HepG2 (cell line): ENCODE data around the gene PRSS27. TPM values are rescaled to one million over a fixed set of nuclear protein-coding genes. Genes with fewer than 3 reads are reported as not detected.

Experiments
- ATAC-seq: fragments of 200-7000 bp; cut with Tn5 transposase; 3 replicates; pipeline ENCODE4 v1.9.1; 2020; ENCODE audit warnings: mild to moderate bottlenecking, moderate library complexity
- BruUV-seq: library from RNA; stranded (reverse); fragments of 400-500 nt; replicated peaks from 2 replicates; lab custom pipeline; 2021; lab: Mats Ljungman, UMichigan
- CTCF ChIA-PET: fragments of 300-600 bp; formaldehyde crosslinking; extraction: SDS; loops from one replicate; lab custom pipeline; 2021; ENCODE audit warnings: low total read pairs, inconsistent platforms, low intra/inter-chr PET ratio; lab: Yijun Ruan, JAX
- POLR2A ChIA-PET: fragments of 350-600 bp; sonication (Branson Sonifier 250); formaldehyde crosslinking; loops from one replicate; lab custom pipeline; 2020; ENCODE audit warnings: antibody characterized with exemption, inconsistent platforms; lab: Yijun Ruan, JAX
- DNase-seq: peaks from one replicate; pipeline ENCODE4 v3.0.0-alpha.2; 2015; ENCODE audit warnings: low spot score
- FAIRE-seq: peaks from 3 replicates; lab custom pipeline; 2011; peaks lifted over from hg19 to GRCh38; lab: Jason Lieb, UNC
- H2AFZ ChIP-seq: one replicate; pipeline ENCODE4 v1.6.1; 2011; ENCODE audit warnings: low read length, inconsistent platforms
- H3K27ac ChIP-seq: fragments of 300-600 bp; 3 replicates; pipeline ENCODE4 v1.8.0; 2011; ENCODE audit warnings: mixed run types, mild to moderate bottlenecking, mixed read lengths, low read length, inconsistent platforms; ENCODE audit not compliant: insufficient read depth; ENCODE audit errors: extremely low read length
- H3K27me3 ChIP-seq, 2 experiments: fragments of 200-600 bp in 1 of 2; 2 replicates in 1 of 2; 3 replicates in 1 of 2; pipeline versions ENCODE4 v1.6.0 to v1.8.0; 2011; ENCODE audit warnings: low read length in 2 of 2, mild to moderate bottlenecking in 2 of 2, moderate library complexity in 2 of 2, inconsistent platforms in 1 of 2; ENCODE audit not compliant: insufficient read depth in 2 of 2, control insufficient read depth in 1 of 2
- H3K36me3 ChIP-seq, 2 experiments: fragments of 200-600 bp in 1 of 2; replicated peaks in 1 of 2; 2 replicates in 1 of 2; 3 replicates in 1 of 2; pipeline versions ENCODE4 v1.5.1 to v1.8.0; 2011; ENCODE audit warnings: low read length in 2 of 2, inconsistent platforms in 1 of 2; ENCODE audit not compliant: insufficient read depth in 2 of 2, control insufficient read depth in 1 of 2
- H3K4me1 ChIP-seq: 2 replicates; pipeline ENCODE4 v1.5.1; 2012; ENCODE audit warnings: low read length, inconsistent platforms; ENCODE audit not compliant: insufficient read depth
- H3K4me2 ChIP-seq: 2 replicates; pipeline ENCODE4 v1.6.0; 2011; ENCODE audit warnings: low read depth, low read length, inconsistent platforms
- H3K4me3 ChIP-seq, 3 experiments: fragments of 200-600 bp in 1 of 3; sonication (generic), shearing (Covaris generic) in 1 of 3; replicated peaks in 1 of 3; 2 replicates each; pipeline ENCODE4 v1.5.1; 2011 to 2016; ENCODE audit warnings: low read length in 3 of 3, inconsistent platforms in 2 of 3, low read depth in 2 of 3, mild to moderate bottlenecking in 2 of 3, control low read depth in 1 of 3, mixed read lengths in 1 of 3; ENCODE audit not compliant: insufficient read depth in 1 of 3
- H3K79me2 ChIP-seq: one replicate; pipeline ENCODE4 v1.6.1; 2011; ENCODE audit warnings: low read length, inconsistent platforms; ENCODE audit not compliant: insufficient read depth
- H3K9ac ChIP-seq: 2 replicates; pipeline ENCODE4 v1.6.0; 2011; ENCODE audit warnings: mild to moderate bottlenecking, low read depth, low read length, inconsistent platforms; ENCODE audit not compliant: insufficient read depth
- H3K9me3 ChIP-seq: 2 replicates; pipeline ENCODE4 v1.5.1; 2012; ENCODE audit warnings: mild to moderate bottlenecking, low read length
- H4K20me1 ChIP-seq: 2 replicates; pipeline ENCODE4 v1.6.0; 2011; ENCODE audit warnings: inconsistent platforms, mild to moderate bottlenecking, low read length, moderate library complexity; ENCODE audit not compliant: insufficient read depth
- FOSL2 ChIP-seq: sonication (generic); formaldehyde crosslinking; IDR thresholded peaks from 2 replicates; pipeline ENCODE4 v1.4.0; 2020; ENCODE audit warnings: missing genetic modification reagents
- HNF1A ChIP-seq, 2 experiments: sonication (generic) in 1 of 2; formaldehyde crosslinking in 1 of 2; IDR thresholded peaks; 2 replicates each; pipeline versions ENCODE4 v1.4.0 to v1.6.1; 2016 to 2020; ENCODE audit warnings: borderline replicate concordance in 1 of 2, low read depth in 1 of 2, mild to moderate bottlenecking in 1 of 2, missing genetic modification reagents in 1 of 2
- HOXD1 ChIP-seq: sonication (generic); formaldehyde crosslinking; IDR thresholded peaks from 2 replicates; pipeline ENCODE4 v1.5.0; 2020; ENCODE audit warnings: missing genetic modification reagents
- IKZF1 ChIP-seq: fragments of 450-650 bp; IDR thresholded peaks from 2 replicates; pipeline ENCODE4 v1.7.1; 2016
- KDM5B ChIP-seq: sonication (generic); formaldehyde crosslinking; IDR thresholded peaks from 2 replicates; pipeline ENCODE4 v1.4.0; 2020; ENCODE audit warnings: missing genetic modification reagents, mild to moderate bottlenecking, borderline replicate concordance
- NFKB2 ChIP-seq: sonication (generic); formaldehyde crosslinking; IDR thresholded peaks from 2 replicates; pipeline ENCODE4 v1.4.0; 2020; ENCODE audit warnings: missing genetic modification reagents, borderline replicate concordance
- NFRKB ChIP-seq: fragments of 450-650 bp; IDR thresholded peaks from 2 replicates; pipeline ENCODE4 v1.6.1; 2017
- NKX3-1 ChIP-seq: sonication (generic); formaldehyde crosslinking; IDR thresholded peaks from 2 replicates; pipeline ENCODE4 v1.5.0; 2020; ENCODE audit warnings: missing genetic modification reagents
- XRCC5 ChIP-seq: fragments of 200-400 bp; formaldehyde crosslinking; optimal IDR thresholded peaks from 2 replicates; pipeline ENCODE3; 2017; ENCODE audit warnings: mild to moderate bottlenecking, low read length
- ZNF232 ChIP-seq: sonication (generic); formaldehyde crosslinking; IDR thresholded peaks from 2 replicates; pipeline ENCODE4 v1.4.0; 2020; ENCODE audit warnings: missing genetic modification reagents, borderline replicate concordance
- ZNF430 ChIP-seq: sonication (generic); formaldehyde crosslinking; IDR thresholded peaks from 2 replicates; pipeline ENCODE4 v1.9.0; 2021; ENCODE audit warnings: mild to moderate bottlenecking, missing genetic modification reagents
- ZNF558 ChIP-seq: sonication (generic); formaldehyde crosslinking; IDR thresholded peaks from 2 replicates; pipeline ENCODE4 v1.9.0; 2022; ENCODE audit warnings: mild to moderate bottlenecking, missing genetic modification reagents, borderline replicate concordance
- ZNF616 ChIP-seq: sonication (generic); formaldehyde crosslinking; IDR thresholded peaks from 2 replicates; pipeline ENCODE4 v1.5.0; 2020; ENCODE audit warnings: low read depth, mild to moderate bottlenecking, missing genetic modification reagents
- ZNF652 ChIP-seq: IDR thresholded peaks from 2 replicates; pipeline ENCODE4 v1.6.1; 2016; ENCODE audit warnings: low read depth, borderline replicate concordance
- ZNF720 ChIP-seq: sonication (generic); formaldehyde crosslinking; IDR thresholded peaks from 2 replicates; pipeline ENCODE4 v1.4.0; 2020; ENCODE audit warnings: missing genetic modification reagents
- ZSCAN20 ChIP-seq: sonication (generic); formaldehyde crosslinking; IDR thresholded peaks from 2 replicates; pipeline ENCODE4 v1.4.0; 2020; ENCODE audit warnings: missing genetic modification reagents, mild to moderate bottlenecking, borderline replicate concordance
- ZSCAN25 ChIP-seq: sonication (generic); formaldehyde crosslinking; IDR thresholded peaks from 2 replicates; pipeline ENCODE4 v1.8.0; 2022; ENCODE audit warnings: mild to moderate bottlenecking, missing genetic modification reagents
- WGBS: methylation state at CpG from one replicate; pipeline ENCODE4 v1.1.6; 2017; ENCODE audit warnings: low lambda C conversion rate; 5-methylcytosine and 5-hydroxymethylcytosine counted together
- in situ Hi-C: cut with HindIII; loops from 2 replicates; pipeline ENCODE4 v1.10.0; 2017; ENCODE audit warnings: low pct_unique_long_range_greater_than_20kb; ENCODE audit not compliant: extremely low pct_ligation_motif_present
- intact Hi-C: fragments of 100-400 bp; cut with micrococcal nuclease; formaldehyde crosslinking; loops from one replicate; pipeline ENCODE4 v1.10.0; 2022; ENCODE audit not compliant: unreplicated experiment
- polyA plus RNA-seq, 8 experiments: library from polyadenylated mRNA; depleted of rRNA in 3 of 8; stranded (reverse) in 7 of 8; unstranded in 1 of 8; fragments of >200 nt; fragmentation: Illumina TruSeq in 4 of 8; extraction: Trizol in 4 of 8; gene quantifications; 2 replicates each; pipeline versions ENCODE4 v1.2.1 to v1.2.3, GENCODE V29; 2011 to 2016; ENCODE audit warnings: low read depth in 4 of 8, missing spikeins in 1 of 8, mixed read lengths in 1 of 8; ENCODE audit not compliant: insufficient read depth in 1 of 8
- total RNA-seq, 5 experiments: library from RNA; depleted of rRNA; stranded (reverse); fragments of >200 nt; fragmentation: Illumina TruSeq; extraction: Trizol; gene quantifications; 2 replicates each; pipeline ENCODE4 v1.2.3, GENCODE V29; 2016; ENCODE audit warnings: low read depth in 1 of 5
- TF ChIP-seq, protein P1 (sequence below): sonication (generic); formaldehyde crosslinking; IDR thresholded peaks from 2 replicates; pipeline ENCODE4 v1.5.1; 2020; ENCODE audit warnings: missing genetic modification reagents, mild to moderate bottlenecking, borderline replicate concordance
- TF ChIP-seq, protein P2 (sequence below): sonication (generic); formaldehyde crosslinking; IDR thresholded peaks from 2 replicates; pipeline ENCODE4 v1.8.1; 2023; ENCODE audit warnings: missing genetic modification reagents, mild to moderate bottlenecking, borderline replicate concordance

Gene PRSS27
- total and polyA plus RNA-seq, 2 of the 13 experiments (the other 11 are each of a cell fraction or from before 2014, with no cell fraction given): 0.20 to 0.73 TPM

- intact Hi-C loops: no loop called here
- peak; percentile 56 for DNase-seq
- no peak for FAIRE-seq
- no peak for TF ChIP-seq FOSL2 (CRISPR knock-in tag)
- no peak; the same call in 1 of the 2 replicates for TF ChIP-seq NFKB2 (CRISPR knock-in tag)
- TF ChIP-seq, protein P1, sequence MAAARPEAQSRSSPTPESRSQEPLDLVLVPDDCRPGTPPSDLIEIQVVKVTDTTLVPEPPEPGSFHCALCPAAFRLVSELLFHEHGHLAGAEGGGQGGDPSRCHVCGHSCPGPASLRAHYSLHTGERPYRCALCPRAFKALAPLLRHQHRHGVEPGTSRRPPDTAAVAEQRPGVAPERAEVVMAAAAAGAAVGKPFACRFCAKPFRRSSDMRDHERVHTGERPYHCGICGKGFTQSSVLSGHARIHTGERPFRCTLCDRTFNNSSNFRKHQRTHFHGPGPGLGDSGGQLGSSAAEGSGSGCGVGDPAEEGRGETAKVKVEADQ (CRISPR knock-in tag): no peak
- no peak for TF ChIP-seq ZSCAN25 (CRISPR knock-in tag)
- TF ChIP-seq ZNF232: no peak
- TF ChIP-seq KDM5B (CRISPR knock-in tag): no peak
- TF ChIP-seq HNF1A (IDR thresholded peaks at IDR 0.05; ENCODE audit: low read depth): no peak
- no peak for TF ChIP-seq HNF1A (CRISPR knock-in tag; IDR thresholded peaks at IDR 0.05; ENCODE audit: borderline replicate concordance)
- no peak for TF ChIP-seq ZNF652
- TF ChIP-seq XRCC5: no peak
- no peak for TF ChIP-seq ZNF430
- TF ChIP-seq ZSCAN20 (CRISPR knock-in tag): 0 out of 2 replicates have a peak, but pooled peaks have one; percentile 37
- no peak for TF ChIP-seq IKZF1
- no peak for TF ChIP-seq ZNF720
- no peak for TF ChIP-seq ZNF616 (CRISPR knock-in tag)
- no peak for TF ChIP-seq ZNF558
- TF ChIP-seq NFRKB: no peak
- 0 out of 2 replicates have a peak, but pooled peaks have one; percentile 21 for TF ChIP-seq NKX3-1 (CRISPR knock-in tag)
- TF ChIP-seq, protein P2, sequence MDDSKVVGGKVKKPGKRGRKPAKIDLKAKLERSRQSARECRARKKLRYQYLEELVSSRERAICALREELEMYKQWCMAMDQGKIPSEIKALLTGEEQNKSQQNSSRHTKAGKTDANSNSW (CRISPR knock-in tag): 0 out of 2 replicates have a peak, but pooled peaks have one; percentile 15
- no peak for TF ChIP-seq HOXD1 (CRISPR knock-in tag)
Measured at GRCh38 chr16:2752850-2753732, 33.1 kb upstream of the PRSS27 start.

More at GRCh38 chr16:2752850-2753732, 33.1 kb upstream of the PRSS27 start:
- peak overlapping the region; percentile 100 for H3K27ac ChIP-seq
- peak overlapping the region; percentile 100 for H3K9ac ChIP-seq
- H3K27me3 ChIP-seq: no peaks in the 10 kb centered on the region; a peak in 1 of 5 replicates
- peaks cover 49% of the 10 kb centered on the region for H4K20me1 ChIP-seq
- in situ Hi-C loops: no loop called here
- POLR2A ChIA-PET: interaction anchor here (0.6 to 5.1 kb wide), 13 partner anchors 9 to 270 kb away, joined by 3 to 74 read pairs (median 8); partner anchors contain the start of genes ELOB, FLYWCH1, FLYWCH2 and HCFC1R1
- WGBS: 0% methylated on average over 20 of the region's 82 CpGs
- BruUV-seq: no TSS peak
- H3K4me1 ChIP-seq: peaks cover 40% of the 10 kb centered on the region
- H3K9me3 ChIP-seq: no peaks in the 10 kb centered on the region
- peak overlapping the region; percentile 74 to 93 (median 83) for H3K4me3 ChIP-seq
- peaks cover 9 to 24% of the 10 kb centered on the region in 2 experiments; a peak in 3 of 5 replicates for H3K36me3 ChIP-seq
- peak overlapping the region; percentile 97 for H3K4me2 ChIP-seq
- CTCF ChIA-PET: no interaction called here
- peak; percentile 58 for ATAC-seq
- no peak overlapping the region for H2AFZ ChIP-seq
- peaks cover 65% of the 10 kb centered on the region for H3K79me2 ChIP-seq
